Esophagus muscularis mucosa (tissue), 4 donors: ENCODE results near the gene CD151. TPM values are rescaled to one million over a fixed set of nuclear protein-coding genes. Genes with fewer than 3 reads are reported as not detected.

Experiments
- DNase-seq: peaks from one replicate; pipeline ENCODE4 v3.0.0-alpha.2; 2017; ENCODE audit errors: extremely low spot score
- H3K27ac ChIP-seq, 4 donors: fragments of 200-600 bp; sonication (generic); replicated peaks in 1 of 4; 1 replicate in 3 of 4; 2 replicates in 1 of 4; pipeline ENCODE4 v1.5.1; 2016 to 2019; ENCODE audit warnings: mild to moderate bottlenecking in 1 of 4
- H3K27me3 ChIP-seq, 4 donors: fragments of 200-600 bp; sonication (generic); one replicate each; pipeline versions ENCODE4 v1.5.1 to v1.6.0; 2016 to 2019
- H3K36me3 ChIP-seq, 4 donors: fragments of 200-600 bp; sonication (generic); one replicate each; pipeline ENCODE4 v1.5.1; 2016 to 2019
- H3K4me1 ChIP-seq, 4 donors: fragments of 200-600 bp; sonication (generic); one replicate each; pipeline ENCODE4 v1.5.1; 2016 to 2019
- H3K4me3 ChIP-seq, 4 donors: fragments of 200-600 bp; sonication (generic); 1 replicate in 2 of 4; 2 replicates in 2 of 4; pipeline ENCODE4 v1.5.1; 2016 to 2019; ENCODE audit warnings: mild to moderate bottlenecking in 4 of 4, moderate library complexity in 1 of 4
- H3K9me3 ChIP-seq, 4 donors: fragments of 200-600 bp; sonication (generic); 1 replicate in 3 of 4; 2 replicates in 1 of 4; pipeline ENCODE4 v1.5.1; 2016 to 2019
- EP300 ChIP-seq: sonication (generic); formaldehyde crosslinking; IDR thresholded peaks from one replicate; pipeline ENCODE4 v1.6.1; 2017; ENCODE audit warnings: antibody characterized with exemption
- POLR2A ChIP-seq: fragments of 450-650 bp; IDR thresholded peaks from one replicate; pipeline ENCODE4 v1.6.1; 2017; ENCODE audit warnings: antibody characterized with exemption, moderate library complexity, mild to moderate bottlenecking, low read depth
- POLR2AphosphoS5 ChIP-seq, 2 donors: sonication (generic); formaldehyde crosslinking; IDR thresholded peaks; one replicate each; pipeline ENCODE4 v1.6.1; 2017; ENCODE audit warnings: antibody characterized with exemption in 2 of 2
- WGBS: methylation state at CpG from one replicate; pipeline ENCODE4 v1.1.5; 2018; 5-methylcytosine and 5-hydroxymethylcytosine counted together
- intact Hi-C: fragments of 100-400 bp; cut with DNase I; formaldehyde crosslinking; loops from one replicate; pipeline ENCODE4 v1.15.1; 2023
- total RNA-seq, 4 donors: library from RNA; depleted of rRNA; stranded (reverse); fragments of >200 nt; gene quantifications; one replicate each; pipeline versions ENCODE4 v1.1.0 to v1.2.1, GENCODE V29; 2016
- TF ChIP-seq, protein P1 (sequence below), 3 experiments: fragments of 200-600 bp in 2 of 3; fragments of 450-650 bp in 1 of 3; sonication (generic) in 2 of 3; IDR thresholded peaks; one replicate each; pipeline ENCODE4 v1.5.1; 2017 to 2019; ENCODE audit warnings: antibody characterized with exemption in 3 of 3, mild to moderate bottlenecking in 2 of 3, moderate library complexity in 1 of 3

The CD151 gene
- 100 to 1,000 TPM; 219 to 730 (median 352) TPM for total RNA-seq

DNA sequence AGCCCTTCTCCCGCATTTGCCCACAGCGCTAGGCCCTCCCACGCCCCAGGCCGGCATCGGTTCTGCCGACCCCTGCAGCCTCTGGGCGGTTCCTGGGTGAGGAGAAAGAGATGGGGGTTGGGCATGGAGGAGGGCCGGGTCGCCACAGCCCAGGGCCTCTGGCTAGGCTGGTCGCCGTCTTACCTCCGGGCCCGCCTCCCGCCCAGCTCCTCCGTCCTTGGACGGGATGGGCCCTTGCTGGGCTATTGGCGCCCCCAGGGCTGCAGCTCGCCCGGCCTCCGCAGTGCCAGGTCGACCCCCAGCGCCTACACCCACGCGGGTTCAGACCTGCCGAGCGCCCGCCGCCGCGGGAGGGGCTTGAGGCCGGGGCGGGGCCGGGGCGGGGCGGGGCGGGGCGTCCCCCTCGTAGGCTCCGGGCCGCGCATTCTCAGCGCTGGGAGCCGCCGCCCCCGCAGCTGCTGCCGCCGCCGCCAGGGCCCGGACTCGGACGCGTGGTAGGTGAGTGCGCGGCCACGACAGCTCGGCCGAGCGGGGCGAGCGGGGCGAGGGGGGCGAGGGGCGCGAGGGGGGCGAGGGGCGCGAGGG is at the start of gene CD151:
TSS of gene CD151 (plus strand) at position 424 of the 585 bp plus-strand sequence. CDS start 3,118 bp downstream, outside the sequence.
- peaks cover 0 to 49% (median 37%) of the 10 kb centered on the region in 4 donors for H3K27me3 ChIP-seq
- H3K27ac ChIP-seq, result peak within 1 kb of the TSS; percentile 88 to 93 (median 90)
- peak within 1 kb of the TSS; percentile 78 to 94 (median 84) for H3K4me3 ChIP-seq
- no peaks in the 10 kb centered on the region for H3K9me3 ChIP-seq
- WGBS, result 10% methylated on average over 11 of the region's 67 CpGs
- intact Hi-C loops, result no loop called here
- peaks cover 11 to 19% (median 18%) of the 10 kb centered on the region in 4 donors for H3K36me3 ChIP-seq
- TF ChIP-seq, protein P1, sequence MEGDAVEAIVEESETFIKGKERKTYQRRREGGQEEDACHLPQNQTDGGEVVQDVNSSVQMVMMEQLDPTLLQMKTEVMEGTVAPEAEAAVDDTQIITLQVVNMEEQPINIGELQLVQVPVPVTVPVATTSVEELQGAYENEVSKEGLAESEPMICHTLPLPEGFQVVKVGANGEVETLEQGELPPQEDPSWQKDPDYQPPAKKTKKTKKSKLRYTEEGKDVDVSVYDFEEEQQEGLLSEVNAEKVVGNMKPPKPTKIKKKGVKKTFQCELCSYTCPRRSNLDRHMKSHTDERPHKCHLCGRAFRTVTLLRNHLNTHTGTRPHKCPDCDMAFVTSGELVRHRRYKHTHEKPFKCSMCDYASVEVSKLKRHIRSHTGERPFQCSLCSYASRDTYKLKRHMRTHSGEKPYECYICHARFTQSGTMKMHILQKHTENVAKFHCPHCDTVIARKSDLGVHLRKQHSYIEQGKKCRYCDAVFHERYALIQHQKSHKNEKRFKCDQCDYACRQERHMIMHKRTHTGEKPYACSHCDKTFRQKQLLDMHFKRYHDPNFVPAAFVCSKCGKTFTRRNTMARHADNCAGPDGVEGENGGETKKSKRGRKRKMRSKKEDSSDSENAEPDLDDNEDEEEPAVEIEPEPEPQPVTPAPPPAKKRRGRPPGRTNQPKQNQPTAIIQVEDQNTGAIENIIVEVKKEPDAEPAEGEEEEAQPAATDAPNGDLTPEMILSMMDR (IDR thresholded peaks at IDR 0.05), result peak in 1 of 3 experiments; percentile 41
- TF ChIP-seq POLR2AphosphoS5 (IDR thresholded peaks at IDR 0.05) (peak in 1 of 2 donors; percentile 76), POLR2A (no peak), EP300 (no peak)
- H3K4me1 ChIP-seq, result peaks cover 85 to 95% (median 94%) of the 10 kb centered on the region in 4 donors
- DNase-seq, result no peak

DNA sequence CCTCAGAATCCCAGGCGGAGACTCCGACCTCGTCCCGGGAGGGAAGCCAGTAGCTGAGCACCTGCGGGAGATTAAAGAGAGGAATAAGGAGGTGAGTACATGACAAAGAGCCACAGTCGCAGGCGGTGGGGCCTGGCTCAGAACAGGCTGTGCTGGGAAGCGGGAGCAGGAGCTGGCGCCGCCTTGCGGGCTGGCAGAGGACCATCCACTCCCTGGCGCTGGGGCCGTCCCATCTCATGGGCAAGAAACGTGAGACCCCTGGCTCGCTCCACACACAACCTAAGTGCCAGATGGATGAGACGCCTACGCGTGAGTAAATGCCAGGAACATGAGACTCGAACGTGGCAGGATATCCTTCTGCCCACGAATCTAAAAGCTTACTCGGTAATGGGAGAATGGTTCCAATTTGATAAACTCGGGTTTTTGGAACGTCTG is 49.2 kb upstream of the CD151 start:
- DNase-seq, result no peak
- peak overlapping the region in 3 of 4 donors; percentile 29 to 49 (median 32) for H3K27ac ChIP-seq
- H3K36me3 ChIP-seq, result peaks cover 0 to 17% (median 2%) of the 10 kb centered on the region in 4 donors
- H3K9me3 ChIP-seq, result no peaks in the 10 kb centered on the region
- intact Hi-C loops, result no loop called here
- peaks cover 10 to 21% (median 16%) of the 10 kb centered on the region in 4 donors for H3K4me1 ChIP-seq
- no peak overlapping the region for H3K4me3 ChIP-seq
- no peak for TF ChIP-seq POLR2A
- peak; percentile 37 to 51 for TF ChIP-seq POLR2AphosphoS5 (IDR thresholded peaks at IDR 0.05)
- TF ChIP-seq, protein P1 (IDR thresholded peaks at IDR 0.05), result peak; percentile 53 to 83 (median 56)
- 39% methylated on average over 24 of the region's 24 CpGs for WGBS
- H3K27me3 ChIP-seq, result peaks cover 0 to 11% (median under 1%) of the 10 kb centered on the region in 4 donors

DNA sequence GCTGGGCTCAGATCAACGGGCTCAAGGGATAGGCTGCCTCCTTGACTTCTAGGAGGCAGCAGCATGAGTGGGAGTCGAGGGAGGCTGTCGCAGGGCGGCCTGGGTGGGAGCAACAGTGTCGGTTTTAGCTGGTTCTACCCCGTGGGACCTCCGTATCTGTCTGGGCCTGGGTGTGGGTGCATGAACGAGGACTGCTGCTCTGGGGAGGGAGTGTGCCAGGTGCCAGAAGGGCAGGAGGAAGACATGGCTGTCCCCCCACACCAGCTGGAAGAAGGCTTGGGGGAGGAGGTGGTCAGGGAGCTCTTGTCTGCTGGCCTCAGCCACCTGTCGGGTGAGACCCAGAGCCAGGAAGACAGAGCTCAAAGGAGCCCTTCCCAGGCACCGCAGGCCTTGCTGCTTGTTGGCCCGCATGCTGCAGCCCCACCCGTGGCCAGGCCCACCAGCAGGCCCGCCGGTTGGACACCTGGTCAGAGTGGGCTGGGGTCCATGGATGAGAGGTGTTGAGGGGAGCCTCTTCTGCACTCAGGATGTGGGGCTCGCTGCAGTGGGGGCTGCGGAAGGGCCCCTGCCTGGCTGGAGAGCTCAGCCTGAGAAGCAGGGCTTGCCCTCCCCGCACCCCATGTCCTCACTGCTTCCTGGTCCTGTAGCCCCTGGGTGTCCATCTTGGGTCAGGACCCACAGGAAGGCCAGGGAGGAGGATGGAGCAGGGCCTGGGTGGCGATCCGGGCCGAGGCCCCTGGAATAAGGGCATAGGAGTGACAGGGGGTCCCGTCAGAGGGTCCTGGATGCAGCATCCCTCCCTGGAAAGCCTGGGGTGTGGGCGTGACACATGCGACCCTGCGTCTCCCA is 46.3 kb upstream of the CD151 start:
- intact Hi-C loops, result no loop called here
- Histone ChIP-seq H3K4me3 (no peak overlapping the region), H3K27me3 (peaks cover 0 to 37% (median 12%) of the 10 kb centered on the region in 4 donors), H3K9me3 (no peaks in the 10 kb centered on the region), H3K4me1 (peaks cover 10 to 32% (median 19%) of the 10 kb centered on the region in 4 donors), H3K27ac (no peak overlapping the region), H3K36me3 (peaks cover 0 to 12% (median 4%) of the 10 kb centered on the region in 4 donors)
- no peak for DNase-seq
- no peak for TF ChIP-seq POLR2AphosphoS5 (IDR thresholded peaks at IDR 0.05)
- TF ChIP-seq EP300, result no peak
- TF ChIP-seq, protein P1 (IDR thresholded peaks at IDR 0.05), result no peak
- TF ChIP-seq POLR2A, result no peak
- WGBS, result 80% methylated on average over 15 of the region's 24 CpGs

DNA sequence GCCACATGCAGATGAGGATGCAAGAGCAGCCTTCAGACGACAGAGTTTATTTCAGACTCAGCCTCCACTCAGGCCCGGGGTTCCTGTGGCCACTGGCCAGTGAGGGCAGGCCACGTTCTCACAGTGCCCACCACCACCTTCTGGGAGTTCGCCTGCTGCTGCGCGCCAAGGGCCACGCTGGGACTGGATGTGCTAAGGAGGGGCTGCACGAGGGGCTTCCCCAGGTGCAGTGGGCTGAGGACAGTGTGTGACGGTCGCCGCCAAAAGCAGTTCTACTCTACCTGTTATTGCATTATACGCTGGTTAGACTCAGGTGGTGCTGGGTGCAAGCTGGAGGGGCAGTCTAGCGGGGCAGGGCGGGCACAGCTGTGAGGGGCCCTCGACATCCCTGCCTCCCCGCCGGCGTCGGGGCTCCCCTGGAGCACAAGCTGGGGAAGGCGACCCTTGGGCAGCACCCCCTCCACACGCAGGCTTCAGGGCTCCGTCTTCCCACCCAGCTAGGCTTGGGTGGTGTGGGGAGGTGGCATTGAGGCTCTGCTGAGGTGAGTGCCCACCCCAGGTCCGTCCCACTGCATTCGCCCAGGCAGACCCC is 45.6 kb upstream of the CD151 start:
- H3K36me3 ChIP-seq, result peaks cover 0 to 19% (median 11%) of the 10 kb centered on the region in 4 donors
- no peak overlapping the region for H3K4me3 ChIP-seq
- H3K27ac ChIP-seq, result no peak overlapping the region
- peaks cover 0 to 42% (median 12%) of the 10 kb centered on the region in 4 donors for H3K27me3 ChIP-seq
- no peak for DNase-seq
- TF ChIP-seq POLR2AphosphoS5 (IDR thresholded peaks at IDR 0.05), result no peak
- no peak for TF ChIP-seq POLR2A
- TF ChIP-seq, protein P1 (IDR thresholded peaks at IDR 0.05), result no peak
- no peak for TF ChIP-seq EP300
- H3K4me1 ChIP-seq, result peaks cover 10 to 32% (median 19%) of the 10 kb centered on the region in 4 donors
- 87% methylated on average over 18 of the region's 24 CpGs for WGBS
- intact Hi-C loops, result no loop called here
- no peaks in the 10 kb centered on the region for H3K9me3 ChIP-seq
